K562 (cell line): Measurements from ENCODE around the gene ASXL2. TPM values are rescaled to one million over a fixed set of nuclear protein-coding genes. Genes with fewer than 3 reads are reported as not detected.

Experiments used
- AFF1 ChIP-seq, 2 experiments: fragments of 450-650 bp; IDR thresholded peaks; 2 replicates each; pipeline ENCODE4 v1.6.1; 2018; ENCODE audit warnings: mild to moderate bottlenecking in 2 of 2, low read depth in 1 of 2; ENCODE audit not compliant: partially characterized antibody in 2 of 2
- CXXC5 ChIP-seq: fragments of 250-450 bp; sonication (Bioruptor Pico); IDR thresholded peaks from 2 replicates; pipeline ENCODE4 v1.8.0; 2022; ENCODE audit warnings: inconsistent platforms, mild to moderate bottlenecking, moderate library complexity
- GABPA ChIP-seq: fragments of 200-800 bp; sonication (Bioruptor generic); conservative IDR thresholded peaks from 2 replicates; pipeline ENCODE4 v1.6.1; 2016; ENCODE audit warnings: low read depth, missing genetic modification characterization, missing compliant biosample characterization
- HDGF ChIP-seq: fragments of 450-650 bp; IDR thresholded peaks from 2 replicates; pipeline ENCODE4 v1.6.1; 2016
- HNRNPL ChIP-seq: fragments of 200-400 bp; formaldehyde crosslinking; IDR thresholded peaks from 2 replicates; pipeline ENCODE4 v1.6.1; 2017; ENCODE audit warnings: low read depth, mild to moderate bottlenecking, low read length
- PBX2 ChIP-seq, 2 experiments: IDR thresholded peaks in 1 of 2; conservative IDR thresholded peaks in 1 of 2; 2 replicates each; pipeline ENCODE4 v1.6.1; 2016; ENCODE audit warnings: low read depth in 2 of 2, mild to moderate bottlenecking in 1 of 2, missing compliant biosample characterization in 1 of 2, missing genetic modification characterization in 1 of 2, moderate library complexity in 1 of 2
- POLR2B ChIP-seq: fragments of 450-650 bp; IDR thresholded peaks from 2 replicates; pipeline ENCODE4 v1.6.1; 2018; ENCODE audit warnings: low read depth; ENCODE audit not compliant: partially characterized antibody
- RB1 ChIP-seq: fragments of 450-650 bp; IDR thresholded peaks from 2 replicates; pipeline ENCODE4 v1.6.1; 2017; ENCODE audit warnings: low read depth, mild to moderate bottlenecking
- RBM22 ChIP-seq: fragments of 200-400 bp; formaldehyde crosslinking; IDR thresholded peaks from 2 replicates; pipeline ENCODE4 v1.6.1; 2018; ENCODE audit warnings: low read length, low read depth; ENCODE audit not compliant: poor library complexity, severe bottlenecking
- TAF7 ChIP-seq: fragments of 450-650 bp; IDR thresholded peaks from 2 replicates; pipeline ENCODE4 v1.6.1; 2016; ENCODE audit warnings: missing genetic modification characterization, missing compliant biosample characterization
- TSHZ1 ChIP-seq: fragments of 250-450 bp; sonication (Bioruptor Pico); IDR thresholded peaks from 2 replicates; pipeline ENCODE4 v1.4.0; 2020; ENCODE audit warnings: mild to moderate bottlenecking, moderate library complexity
- VEZF1 ChIP-seq: fragments of 200-800 bp; sonication (Bioruptor generic); IDR thresholded peaks from 2 replicates; pipeline ENCODE4 v1.6.1; 2017; ENCODE audit warnings: missing genetic modification characterization, missing compliant biosample characterization
- ZNF644 ChIP-seq: fragments of 200-800 bp; sonication (Bioruptor generic); IDR thresholded peaks from 2 replicates; pipeline ENCODE4 v1.6.1; 2016; ENCODE audit warnings: low read depth, missing genetic modification characterization, missing compliant biosample characterization
- polyA plus RNA-seq, 8 experiments: library from polyadenylated mRNA; depleted of rRNA in 4 of 8; stranded (reverse) in 5 of 8; unstranded in 3 of 8; fragments of >200 nt; fragmentation: Nextera tagmentation in 2 of 8; fragmentation: Illumina TruSeq in 1 of 8; extraction: Ambion mirVana in 2 of 8; extraction: Trizol in 1 of 8; gene quantifications; 2 replicates each; pipeline versions ENCODE4 v1.2.1 to v1.2.3, GENCODE V29; 2011 to 2014; ENCODE audit warnings: inconsistent platforms in 1 of 8, missing spikeins in 1 of 8
- total RNA-seq, 7 experiments: library from RNA; depleted of rRNA in 6 of 7; stranded (reverse); fragments of >200 nt in 6 of 7; fragmentation: Illumina TruSeq in 2 of 7; extraction: Trizol in 2 of 7; gene quantifications; 2 replicates each; pipeline versions ENCODE4 v1.2.1 to v1.2.3, GENCODE V29; 2011 to 2021; ENCODE audit warnings: low replicate concordance in 1 of 7

The ASXL2 gene
- total and polyA plus RNA-seq, 9 of the 15 experiments (the other 6 are each of a cell fraction or from before 2014, with no cell fraction given) = 2.2 to 25.9 (median 9.0) TPM

GRCh38 chr2:25877431-25878360 is 591 bp downstream of the ASXL2 start (continued):
- TF ChIP-seq TSHZ1 (CRISPR knock-in tag) (no peak), GABPA (tag) (peak; percentile 52), VEZF1 (CRISPR knock-in tag) (no peak), RBM22 (peak; percentile 39), HDGF (no peak), HNRNPL (no peak), AFF1 (IDR thresholded peaks at IDR 0.05; ENCODE audit: low read depth in 1 of 2, partially characterized antibody in 2 of 2) (peak; percentile 26 to 84), POLR2B (peak; percentile 21), ZNF644 (tag) (no peak; the same call in 1 of the 2 replicates), RB1 (peak; percentile 37; the same call in 1 of the 2 replicates), PBX2 (CRISPR knock-in tag; IDR thresholded peaks at IDR 0.05; ENCODE audit: low read depth) (0 out of 2 replicates have a peak, but pooled peaks have one; percentile 19), PBX2 (tag; conservative IDR thresholded peaks at IDR 0.05; ENCODE audit: low read depth) (no peak), CXXC5 (CRISPR knock-in tag) (peak; percentile 57), TAF7 (tag) (0 out of 2 replicates have a peak, but pooled peaks have one; percentile 39)
